Measurements from ENCODE around the gene MEP1B.

- TF ChIP-seq, protein P1, sequence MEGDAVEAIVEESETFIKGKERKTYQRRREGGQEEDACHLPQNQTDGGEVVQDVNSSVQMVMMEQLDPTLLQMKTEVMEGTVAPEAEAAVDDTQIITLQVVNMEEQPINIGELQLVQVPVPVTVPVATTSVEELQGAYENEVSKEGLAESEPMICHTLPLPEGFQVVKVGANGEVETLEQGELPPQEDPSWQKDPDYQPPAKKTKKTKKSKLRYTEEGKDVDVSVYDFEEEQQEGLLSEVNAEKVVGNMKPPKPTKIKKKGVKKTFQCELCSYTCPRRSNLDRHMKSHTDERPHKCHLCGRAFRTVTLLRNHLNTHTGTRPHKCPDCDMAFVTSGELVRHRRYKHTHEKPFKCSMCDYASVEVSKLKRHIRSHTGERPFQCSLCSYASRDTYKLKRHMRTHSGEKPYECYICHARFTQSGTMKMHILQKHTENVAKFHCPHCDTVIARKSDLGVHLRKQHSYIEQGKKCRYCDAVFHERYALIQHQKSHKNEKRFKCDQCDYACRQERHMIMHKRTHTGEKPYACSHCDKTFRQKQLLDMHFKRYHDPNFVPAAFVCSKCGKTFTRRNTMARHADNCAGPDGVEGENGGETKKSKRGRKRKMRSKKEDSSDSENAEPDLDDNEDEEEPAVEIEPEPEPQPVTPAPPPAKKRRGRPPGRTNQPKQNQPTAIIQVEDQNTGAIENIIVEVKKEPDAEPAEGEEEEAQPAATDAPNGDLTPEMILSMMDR (IDR thresholded peaks at IDR 0.05), result no peak
- TF ChIP-seq POLR2A (IDR thresholded peaks at IDR 0.05), result no peak
These were observed 61.6 kb downstream of the MEP1B start for GRCh38 chr18:32251466-32251865.

Data from ovary (tissue), 3 donors.